Stimulated activated CD8-positive, alpha-beta memory T cell treated with anti-CD3 and anti-CD28 coated beads, Interleukin-7, amount 100 ng/mL, for 1 hour (primary cell): Measurements from ENCODE around the gene GPR158.

Source experiments
- DNase-seq, 2 donors: peaks; one replicate each; pipeline ENCODE4 v3.0.0-alpha.2; 2020; ENCODE audit warnings: low read depth in 2 of 2

GPR158 gene

GRCh38 chr10:25398680-25399079 lies 223.9 kb downstream of the GPR158 start:
- no peak for DNase-seq

DNA sequence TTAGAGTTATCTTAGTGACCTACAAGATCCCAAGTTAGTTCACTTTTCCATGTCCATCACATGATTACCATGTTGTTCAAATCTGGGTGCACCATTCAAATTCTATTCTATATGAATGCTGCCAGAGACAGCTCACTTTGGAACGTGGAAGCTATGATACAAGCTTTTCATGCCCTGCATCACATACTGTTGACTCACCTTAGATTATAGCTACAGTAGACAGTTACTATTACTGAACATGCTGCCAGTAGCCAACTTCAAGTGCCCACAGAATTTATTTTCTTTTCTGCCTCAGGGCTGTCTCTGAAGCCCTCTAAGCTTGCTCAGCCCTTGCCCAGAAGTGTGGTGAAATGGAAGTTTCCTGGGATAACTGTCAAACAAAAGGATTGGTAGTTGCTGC lies 231.1 kb downstream of the GPR158 start:
- DNase-seq, result no peak

DNA sequence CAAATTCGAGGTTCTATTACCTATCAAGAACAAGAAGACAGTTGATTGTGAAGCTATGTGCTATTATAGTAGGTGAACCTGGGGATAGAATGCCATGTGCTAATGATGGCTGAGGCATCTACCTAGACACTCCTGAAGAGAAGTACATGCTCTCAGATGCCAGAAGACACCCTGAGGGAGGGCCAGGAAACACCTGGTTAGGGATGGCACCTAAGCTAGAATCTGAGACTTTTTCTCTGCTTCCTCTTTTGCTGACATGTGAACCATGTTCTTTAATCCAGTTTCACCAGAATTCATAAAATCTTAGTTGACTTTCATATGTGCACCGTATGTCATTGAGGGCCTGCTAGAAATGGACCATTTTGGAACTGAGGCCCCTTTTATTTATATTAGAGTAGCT lies 242.8 kb downstream of the GPR158 start:
- DNase-seq, result no peak

- no peak for DNase-seq
Measured at GRCh38 chr10:25425776-25426175, 251.0 kb downstream of the GPR158 start.

GRCh38 chr10:25436431-25436830 lies 261.6 kb downstream of the GPR158 start:
- DNase-seq, result no peak

DNA sequence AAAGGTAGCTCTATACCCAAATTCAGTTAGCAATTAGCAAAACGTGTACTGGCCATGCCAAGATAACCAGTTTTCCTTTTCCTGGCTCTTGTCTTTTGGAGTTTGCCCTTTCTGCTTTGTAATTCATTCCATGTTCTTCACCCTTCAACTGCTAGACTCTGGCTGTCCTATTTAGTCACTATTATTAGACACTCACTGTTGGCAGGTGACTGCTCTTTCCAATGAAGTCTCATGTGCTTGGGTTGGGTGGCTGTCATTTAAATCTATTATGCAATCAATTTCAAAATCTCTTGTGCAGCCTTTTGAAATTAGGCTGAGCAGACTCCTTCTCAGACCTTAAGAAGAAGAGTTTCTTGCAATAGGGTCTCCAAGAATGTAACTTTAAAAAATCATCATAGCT lies 266.5 kb downstream of the GPR158 start:
- DNase-seq, result no peak

DNA sequence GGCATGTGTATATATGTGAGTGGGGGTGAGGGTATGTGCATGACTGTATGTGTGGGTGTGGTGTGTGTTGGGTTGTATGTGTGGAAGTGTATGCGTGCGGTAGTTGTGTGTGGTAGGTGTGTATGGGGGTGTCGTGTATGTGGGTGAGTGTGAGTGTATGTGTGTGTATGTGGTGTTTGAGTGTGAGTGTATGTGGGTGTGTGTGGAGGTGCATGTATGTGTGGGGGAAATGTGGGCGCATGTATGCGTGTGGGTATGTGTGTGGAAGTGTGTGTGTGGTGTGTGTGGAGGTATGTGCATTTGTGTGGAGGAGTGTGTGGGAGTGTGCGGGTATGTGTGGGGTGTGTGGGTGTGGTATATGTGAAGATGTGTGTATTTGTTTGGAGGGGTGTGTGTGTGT lies 269.5 kb downstream of the GPR158 start:
- no peak for DNase-seq

DNA sequence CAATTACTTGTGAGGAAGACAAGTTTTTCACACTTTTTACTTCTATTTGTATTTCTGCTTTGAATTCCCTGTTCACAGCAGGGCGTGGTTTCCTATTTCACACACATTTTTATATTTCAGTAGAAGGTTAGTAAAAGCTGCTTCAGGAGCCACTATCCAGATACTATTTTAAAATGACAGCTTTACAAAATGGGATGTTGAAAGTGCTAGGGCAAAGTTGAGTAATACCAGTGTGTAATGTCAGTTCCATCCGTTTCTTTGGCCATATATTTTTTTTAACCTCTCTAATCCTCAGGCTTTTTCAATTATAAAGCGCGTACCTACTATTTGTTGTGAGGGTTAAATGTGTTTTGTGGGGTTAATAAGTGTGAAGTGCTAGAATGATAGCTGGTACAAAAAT lies 276.6 kb downstream of the GPR158 start:
- no peak for DNase-seq

- DNase-seq, result no peak
Measured at GRCh38 chr10:25453619-25454018, 278.8 kb downstream of the GPR158 start.

DNA sequence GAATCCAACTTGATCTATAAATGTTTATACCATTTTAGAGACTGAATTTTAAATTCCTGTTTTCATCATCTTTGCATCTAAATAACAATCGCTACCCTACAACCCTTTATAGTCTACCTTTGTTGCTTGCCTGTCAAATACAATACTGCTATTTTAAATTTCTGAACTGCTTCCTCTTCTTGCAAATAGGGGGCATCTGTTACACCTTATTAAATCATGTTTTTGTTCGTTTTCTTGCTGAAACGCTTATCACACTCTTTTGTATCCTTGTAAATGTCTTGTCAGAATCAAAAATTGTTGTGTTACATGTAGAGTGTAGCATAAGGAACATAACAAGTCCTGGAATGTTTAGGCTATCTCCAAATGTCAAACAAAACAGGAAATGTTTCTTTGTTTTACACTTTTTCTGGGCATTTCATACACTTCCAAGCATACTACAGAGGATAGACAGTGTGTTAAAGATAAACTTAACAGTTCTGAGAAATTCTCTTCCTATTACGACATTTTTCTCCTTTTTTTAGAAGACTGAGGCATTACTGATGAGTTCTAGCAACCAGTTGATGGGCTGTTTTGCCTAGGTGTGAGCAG lies 281.3 kb downstream of the GPR158 start:
- no peak for DNase-seq

DNA sequence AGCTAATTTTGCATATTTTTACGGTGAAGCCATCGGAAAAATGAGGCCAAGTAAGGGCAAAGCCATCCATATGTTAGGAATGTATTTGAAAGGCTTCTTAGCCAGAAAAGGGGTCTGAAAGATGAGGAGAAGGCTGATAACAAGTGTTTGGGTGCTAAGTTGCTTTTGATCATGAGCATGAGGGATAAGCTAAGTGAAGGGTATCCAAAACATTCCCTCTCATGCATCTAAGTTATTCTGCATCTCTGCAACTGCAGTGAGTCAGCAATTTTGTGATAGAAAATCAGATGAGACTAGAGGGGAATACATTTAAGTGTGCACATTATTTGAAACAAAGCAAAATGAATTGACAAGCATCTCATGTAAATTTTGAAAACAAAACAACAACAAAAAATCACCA lies 282.8 kb downstream of the GPR158 start:
- no peak for DNase-seq

- no peak for DNase-seq
Measured at GRCh38 chr10:25465582-25466372, 291.0 kb downstream of the GPR158 start.

GRCh38 chr10:25467881-25468280 lies 293.1 kb downstream of the GPR158 start:
- no peak for DNase-seq

- no peak for DNase-seq
Measured at GRCh38 chr10:25481467-25481866, 306.7 kb downstream of the GPR158 start.

GRCh38 chr10:25483999-25484398 lies 309.2 kb downstream of the GPR158 start:
- no peak for DNase-seq

GRCh38 chr10:25487266-25487665 lies 312.5 kb downstream of the GPR158 start:
- no peak for DNase-seq

DNA sequence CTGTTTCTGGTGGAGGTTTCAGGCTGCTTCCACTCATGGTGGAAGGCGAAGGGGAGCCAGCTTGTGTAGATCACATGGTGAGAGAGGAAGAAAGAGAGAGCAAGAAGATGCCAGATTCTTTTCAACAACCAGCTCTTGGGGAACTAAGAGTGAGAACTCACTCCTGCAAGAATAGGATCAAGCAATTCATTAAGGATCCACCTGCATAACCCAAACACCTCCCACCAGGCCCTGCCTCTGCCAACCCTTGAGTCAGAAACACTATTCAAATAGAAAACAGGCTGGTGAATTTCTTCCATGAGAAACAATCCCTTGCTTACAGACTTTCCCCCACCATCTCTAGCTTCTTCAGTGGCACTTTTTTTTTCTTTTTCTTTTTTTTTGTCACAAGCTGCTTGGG lies 317.2 kb downstream of the GPR158 start:
- no peak for DNase-seq

GRCh38 chr10:25492680-25493079 lies 317.9 kb downstream of the GPR158 start:
- no peak for DNase-seq

- no peak for DNase-seq
Measured at GRCh38 chr10:25493122-25493893, 318.5 kb downstream of the GPR158 start.

GRCh38 chr10:25497246-25497645 lies 322.4 kb downstream of the GPR158 start:
- DNase-seq, result no peak

DNA sequence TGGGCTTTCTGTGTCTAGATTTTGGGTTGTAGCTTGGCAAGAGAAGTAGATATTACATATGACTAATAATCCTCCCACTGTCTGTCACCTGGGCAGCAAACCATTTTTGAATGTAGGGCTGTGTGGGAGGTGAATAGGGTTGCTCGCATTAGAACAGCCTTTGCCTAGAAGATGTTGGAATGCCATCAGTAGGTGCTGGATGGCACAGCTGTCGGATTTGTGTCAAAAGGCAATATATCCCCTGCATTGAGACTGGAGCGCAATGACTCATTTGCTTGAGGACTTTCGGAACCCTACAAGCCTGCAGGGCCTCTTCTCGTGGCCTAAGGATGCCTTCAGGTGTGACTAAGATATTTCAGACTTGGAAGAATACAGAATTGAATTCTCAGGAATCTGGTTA lies 323.8 kb downstream of the GPR158 start:
- no peak for DNase-seq

DNA sequence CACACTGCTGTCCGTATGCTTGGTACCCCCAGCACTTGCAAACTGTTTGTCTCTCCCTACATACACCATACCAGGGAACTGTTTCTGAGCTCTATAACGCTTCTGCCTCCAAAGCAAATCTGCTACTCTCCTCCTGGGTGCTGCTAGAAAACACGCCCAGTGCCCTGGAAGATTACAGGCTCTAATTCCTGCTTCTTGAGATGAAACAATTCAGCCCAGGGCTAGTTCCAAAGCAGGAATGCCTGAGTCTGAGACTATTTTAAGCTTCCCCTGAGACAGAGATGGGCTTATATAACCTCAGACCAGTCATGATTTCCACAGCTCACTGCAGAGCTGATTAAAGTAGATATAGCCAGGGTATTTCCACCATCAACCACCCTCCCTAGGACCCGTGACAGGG lies 327.1 kb downstream of the GPR158 start:
- DNase-seq, result no peak

- no peak for DNase-seq
Measured at GRCh38 chr10:25502453-25502852, 327.7 kb downstream of the GPR158 start.
